ENCODE data around the gene NPHP4.
A peak's percentile ranks its signal among the peaks of the same experiment; 100 is the strongest.

NPHP4 gene

GRCh38 chr1:5976231-5976630 lies 16.0 kb downstream of the NPHP4 start:
- Histone ChIP-seq H2AK5ac (ENCODE audit: low read length) (no peak overlapping the region), H3K79me1 (ENCODE audit: low read length) (no peaks in the 10 kb centered on the region), H3K23ac (ENCODE audit: low read length) (no peak overlapping the region), H3K27me3 (ENCODE audit: insufficient read depth, low read length, poor library complexity) (no peaks in the 10 kb centered on the region), H2BK15ac (replicated peaks; ENCODE audit: low read depth) (no peak overlapping the region), H3K79me2 (ENCODE audit: control insufficient read depth, insufficient read depth, low read length) (no peaks in the 10 kb centered on the region), H3K27ac (ENCODE audit: low read depth, low read length) (no peak overlapping the region), H3K4ac (ENCODE audit: low read depth, low read length) (no peak overlapping the region), H3K18ac (ENCODE audit: low read length) (no peak overlapping the region), H2BK120ac (ENCODE audit: low read depth, low read length) (no peak overlapping the region), H3K4me3 (ENCODE audit: low read length) (no peak overlapping the region), H3K9ac (ENCODE audit: low read length) (no peak overlapping the region), H4K5ac (ENCODE audit: low read length) (no peak overlapping the region), H3K4me1 (ENCODE audit: control insufficient read depth, low read depth, low read length) (peaks cover 7% of the 10 kb centered on the region), H3K4me2 (ENCODE audit: low read length) (no peak overlapping the region), H2BK5ac (ENCODE audit: low read length) (no peak overlapping the region), H4K8ac (ENCODE audit: low read depth, low read length) (no peak overlapping the region), H3K56ac (ENCODE audit: low read length) (no peak overlapping the region), H3K36me3 (ENCODE audit: control insufficient read depth, insufficient read depth, low read length) (peaks cover 1% of the 10 kb centered on the region)
- DNase-seq: no peak
- no CpG with 5 or more reads among the region's 16 CpGs for WGBS (ENCODE audit: extremely low coverage, insufficient coverage, low lambda C conversion rate)

DNA sequence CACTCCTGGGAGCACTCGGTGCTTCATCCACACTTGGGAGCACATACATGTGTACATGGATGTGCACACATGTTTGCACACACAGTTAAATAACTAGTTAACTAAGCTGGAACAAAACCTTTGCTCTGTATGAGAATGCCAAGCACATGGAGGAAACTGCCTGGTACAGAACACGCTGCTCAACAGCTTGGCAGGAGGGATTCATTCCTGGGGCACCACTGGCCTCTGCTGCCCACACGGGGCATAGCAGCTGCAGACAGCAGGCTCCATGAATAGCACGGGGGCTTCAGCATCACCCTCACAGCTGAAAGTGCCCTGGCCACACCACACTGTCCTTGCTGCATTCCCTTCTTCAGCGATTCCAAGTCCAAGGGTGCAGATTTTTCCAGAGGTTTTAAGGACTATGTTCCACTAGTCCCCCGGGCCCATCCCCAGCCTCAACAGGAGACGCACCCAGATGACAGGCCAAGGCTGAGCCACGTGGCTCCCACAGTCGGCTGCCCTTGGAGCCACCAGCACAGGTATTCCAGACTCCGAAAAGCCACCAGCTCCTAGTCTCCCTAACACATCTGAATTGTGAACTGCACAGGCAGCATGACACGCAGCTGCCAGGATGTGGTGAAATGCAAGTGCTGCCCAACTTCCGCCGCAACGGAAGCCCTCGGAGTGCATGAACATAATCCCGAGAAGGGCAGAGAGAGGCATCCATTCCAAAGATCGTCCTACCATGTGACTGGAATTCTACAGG lies 16.9 kb downstream of the NPHP4 start:
- Histone ChIP-seq H2BK5ac (ENCODE audit: low read length) (no peak overlapping the region), H3K79me1 (ENCODE audit: low read length) (no peaks in the 10 kb centered on the region), H3K9ac (ENCODE audit: low read length) (no peak overlapping the region), H4K8ac (ENCODE audit: low read depth, low read length) (no peak overlapping the region), H2BK120ac (ENCODE audit: low read depth, low read length) (no peak overlapping the region), H3K18ac (ENCODE audit: low read length) (no peak overlapping the region), H3K79me2 (ENCODE audit: control insufficient read depth, insufficient read depth, low read length) (no peaks in the 10 kb centered on the region), H2AK5ac (ENCODE audit: low read length) (no peak overlapping the region), H2BK15ac (replicated peaks; ENCODE audit: low read depth) (no peak overlapping the region), H3K4ac (ENCODE audit: low read depth, low read length) (no peak overlapping the region), H3K27ac (ENCODE audit: low read depth, low read length) (no peak overlapping the region), H3K4me3 (ENCODE audit: low read length) (no peak overlapping the region), H3K27me3 (ENCODE audit: insufficient read depth, low read length, poor library complexity) (no peaks in the 10 kb centered on the region), H3K56ac (ENCODE audit: low read length) (no peak overlapping the region), H3K23ac (ENCODE audit: low read length) (no peak overlapping the region), H3K4me1 (ENCODE audit: control insufficient read depth, low read depth, low read length) (peaks cover 3% of the 10 kb centered on the region), H3K36me3 (ENCODE audit: control insufficient read depth, insufficient read depth, low read length) (peaks cover 1% of the 10 kb centered on the region), H3K4me2 (ENCODE audit: low read length) (no peak overlapping the region), H4K5ac (ENCODE audit: low read length) (no peak overlapping the region)
- peak; percentile 68 for DNase-seq
- no CpG with 5 or more reads among the region's 17 CpGs for WGBS (ENCODE audit: extremely low coverage, insufficient coverage, low lambda C conversion rate)

DNA sequence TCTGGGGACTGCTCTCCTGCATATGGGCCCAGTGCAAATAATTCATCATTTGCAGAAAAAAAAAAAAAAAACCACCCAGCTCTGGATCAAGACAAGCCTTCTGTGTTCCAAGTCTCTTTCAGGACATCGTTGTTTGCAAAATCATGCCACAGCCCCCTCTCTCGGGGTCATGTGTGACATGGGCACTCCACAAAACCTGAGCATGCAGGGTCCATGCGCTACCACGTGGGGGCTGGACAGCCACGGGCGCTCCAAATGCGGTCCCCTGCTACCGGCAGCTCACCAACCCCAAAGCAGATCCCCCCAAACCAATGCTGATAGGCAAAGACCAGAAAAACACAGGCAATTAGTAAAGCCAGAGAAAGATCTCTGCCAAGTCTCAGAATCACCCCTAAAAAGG lies 17.6 kb downstream of the NPHP4 start:
- H3K27me3 ChIP-seq (ENCODE audit: insufficient read depth, low read length, poor library complexity): no peaks in the 10 kb centered on the region
- H3K79me1 ChIP-seq (ENCODE audit: low read length): no peaks in the 10 kb centered on the region
- H2BK120ac ChIP-seq (ENCODE audit: low read depth, low read length): no peak overlapping the region
- no peaks in the 10 kb centered on the region for H3K4me1 ChIP-seq (ENCODE audit: control insufficient read depth, low read depth, low read length)
- no CpG with 5 or more reads among the region's 8 CpGs for WGBS (ENCODE audit: extremely low coverage, insufficient coverage, low lambda C conversion rate)
- no peak overlapping the region for H3K18ac ChIP-seq (ENCODE audit: low read length)
- H3K36me3 ChIP-seq (ENCODE audit: control insufficient read depth, insufficient read depth, low read length): peaks cover 1% of the 10 kb centered on the region
- no peak overlapping the region for H2BK5ac ChIP-seq (ENCODE audit: low read length)
- no peak overlapping the region for H4K8ac ChIP-seq (ENCODE audit: low read depth, low read length)
- no peak overlapping the region for H2AK5ac ChIP-seq (ENCODE audit: low read length)
- no peak overlapping the region for H3K4ac ChIP-seq (ENCODE audit: low read depth, low read length)
- H3K23ac ChIP-seq (ENCODE audit: low read length): no peak overlapping the region
- H3K4me3 ChIP-seq (ENCODE audit: low read length): no peak overlapping the region
- no peak overlapping the region for H4K5ac ChIP-seq (ENCODE audit: low read length)
- H3K79me2 ChIP-seq (ENCODE audit: control insufficient read depth, insufficient read depth, low read length): no peaks in the 10 kb centered on the region
- no peak overlapping the region for H3K56ac ChIP-seq (ENCODE audit: low read length)
- no peak for DNase-seq
- no peak overlapping the region for H2BK15ac ChIP-seq (replicated peaks; ENCODE audit: low read depth)
- H3K27ac ChIP-seq (ENCODE audit: low read depth, low read length): no peak overlapping the region
- no peak overlapping the region for H3K9ac ChIP-seq (ENCODE audit: low read length)
- no peak overlapping the region for H3K4me2 ChIP-seq (ENCODE audit: low read length)

- Histone ChIP-seq H3K18ac (ENCODE audit: low read length) (no peak overlapping the region), H3K4me1 (ENCODE audit: control insufficient read depth, low read depth, low read length) (no peaks in the 10 kb centered on the region), H2AK5ac (ENCODE audit: low read length) (no peak overlapping the region), H3K27me3 (ENCODE audit: insufficient read depth, low read length, poor library complexity) (no peaks in the 10 kb centered on the region), H3K4me2 (ENCODE audit: low read length) (no peak overlapping the region), H2BK5ac (ENCODE audit: low read length) (no peak overlapping the region), H3K4me3 (ENCODE audit: low read length) (no peak overlapping the region), H3K79me1 (ENCODE audit: low read length) (no peaks in the 10 kb centered on the region), H3K4ac (ENCODE audit: low read depth, low read length) (no peak overlapping the region), H2BK15ac (replicated peaks; ENCODE audit: low read depth) (no peak overlapping the region), H3K23ac (ENCODE audit: low read length) (no peak overlapping the region), H2BK120ac (ENCODE audit: low read depth, low read length) (no peak overlapping the region), H3K79me2 (ENCODE audit: control insufficient read depth, insufficient read depth, low read length) (no peaks in the 10 kb centered on the region), H3K36me3 (ENCODE audit: control insufficient read depth, insufficient read depth, low read length) (peaks cover 1% of the 10 kb centered on the region), H3K9ac (ENCODE audit: low read length) (no peak overlapping the region), H3K56ac (ENCODE audit: low read length) (no peak overlapping the region), H4K5ac (ENCODE audit: low read length) (no peak overlapping the region), H4K8ac (ENCODE audit: low read depth, low read length) (no peak overlapping the region), H3K27ac (ENCODE audit: low read depth, low read length) (no peak overlapping the region)
- WGBS (ENCODE audit: extremely low coverage, insufficient coverage, low lambda C conversion rate): no CpG with 5 or more reads among the region's 11 CpGs
- peak; percentile 36 for DNase-seq
These were observed 18.5 kb downstream of the NPHP4 start for GRCh38 chr1:5973771-5974170.

DNA sequence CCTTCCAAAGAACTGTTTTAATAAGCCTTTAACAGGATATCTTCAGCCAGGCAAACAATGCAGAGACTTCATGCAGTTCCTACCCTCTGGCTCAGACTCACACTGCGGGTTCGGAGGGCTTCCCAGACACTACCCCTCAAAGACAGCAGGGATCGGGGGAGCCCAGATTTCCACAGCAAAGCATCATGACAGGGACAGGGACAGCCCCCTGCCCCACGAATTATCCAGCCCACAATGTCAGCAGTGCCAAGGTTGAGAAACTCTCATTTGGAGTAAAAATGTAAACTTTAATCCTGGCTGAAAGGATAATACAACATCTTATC lies 20.1 kb downstream of the NPHP4 start:
- Histone ChIP-seq H2BK15ac (replicated peaks; ENCODE audit: low read depth) (no peak overlapping the region), H3K4ac (ENCODE audit: low read depth, low read length) (no peak overlapping the region), H3K27ac (ENCODE audit: low read depth, low read length) (no peak overlapping the region), H3K79me1 (ENCODE audit: low read length) (no peaks in the 10 kb centered on the region), H3K9ac (ENCODE audit: low read length) (no peak overlapping the region), H4K5ac (ENCODE audit: low read length) (no peak overlapping the region), H3K27me3 (ENCODE audit: insufficient read depth, low read length, poor library complexity) (no peaks in the 10 kb centered on the region), H2BK120ac (ENCODE audit: low read depth, low read length) (no peak overlapping the region), H3K4me2 (ENCODE audit: low read length) (no peak overlapping the region), H3K4me1 (ENCODE audit: control insufficient read depth, low read depth, low read length) (no peaks in the 10 kb centered on the region), H4K8ac (ENCODE audit: low read depth, low read length) (no peak overlapping the region), H3K56ac (ENCODE audit: low read length) (no peak overlapping the region), H3K36me3 (ENCODE audit: control insufficient read depth, insufficient read depth, low read length) (peaks cover 1% of the 10 kb centered on the region), H2BK5ac (ENCODE audit: low read length) (no peak overlapping the region), H3K79me2 (ENCODE audit: control insufficient read depth, insufficient read depth, low read length) (no peaks in the 10 kb centered on the region), H2AK5ac (ENCODE audit: low read length) (no peak overlapping the region), H3K4me3 (ENCODE audit: low read length) (no peak overlapping the region), H3K18ac (ENCODE audit: low read length) (no peak overlapping the region), H3K23ac (ENCODE audit: low read length) (no peak overlapping the region)
- no peak for DNase-seq
- no CpG with 5 or more reads among the region's 4 CpGs for WGBS (ENCODE audit: extremely low coverage, insufficient coverage, low lambda C conversion rate)
